Prostate gland (tissue), 2 donors: Measurements from ENCODE around the gene IFIT1B. TPM values are rescaled to one million over a fixed set of nuclear protein-coding genes. Genes with fewer than 3 reads are reported as not detected.
"Not testable (repeated sequence)": the region's sequence is repeated elsewhere in the genome, so short reads cannot be mapped to it uniquely, and the experiment has no call there.

Experiments used
- DNase-seq: peaks from one replicate; pipeline ENCODE4 v3.0.0-alpha.2; 2019; ENCODE audit warnings: low spot score
- H3K27ac ChIP-seq, 2 donors: fragments of 200-600 bp; sonication (generic); 2 replicates each; pipeline ENCODE4 v1.5.1; 2017 to 2019
- H3K27me3 ChIP-seq: fragments of 200-600 bp; sonication (generic); replicated peaks from 2 replicates; pipeline ENCODE4 v1.5.1; 2019; ENCODE audit not compliant: insufficient read depth
- H3K36me3 ChIP-seq, 2 donors: fragments of 200-600 bp; sonication (generic); 1 replicate in 1 of 2; 2 replicates in 1 of 2; pipeline versions ENCODE4 v1.5.1 to v1.8.1; 2017 to 2019
- H3K4me1 ChIP-seq: fragments of 200-600 bp; sonication (generic); replicated peaks from 2 replicates; pipeline ENCODE4 v1.5.1; 2019
- H3K4me3 ChIP-seq, 2 donors: fragments of 200-600 bp; sonication (generic); 2 replicates each; pipeline ENCODE4 v1.5.1; 2017 to 2019
- H3K9me3 ChIP-seq: fragments of 200-600 bp; sonication (generic); 2 replicates; pipeline ENCODE4 v1.5.1; 2017
- POLR2A ChIP-seq: fragments of 450-650 bp; IDR thresholded peaks from one replicate; pipeline ENCODE4 v1.6.1; 2016; ENCODE audit warnings: antibody characterized with exemption, mild to moderate bottlenecking
- POLR2AphosphoS5 ChIP-seq: sonication (generic); formaldehyde crosslinking; IDR thresholded peaks from one replicate; pipeline ENCODE4 v1.6.1; 2017; ENCODE audit warnings: antibody characterized with exemption
- WGBS: methylation state at CpG from one replicate; pipeline ENCODE4 v1.1.5; 2018; 5-methylcytosine and 5-hydroxymethylcytosine counted together
- intact Hi-C: fragments of 100-400 bp; cut with DNase I; formaldehyde crosslinking; loops from one replicate; pipeline ENCODE4 v1.14.2; 2022
- total RNA-seq, 2 donors: library from RNA; depleted of rRNA; stranded (reverse); fragments of >200 nt; gene quantifications; one replicate each; pipeline ENCODE4 v1.1.0, GENCODE V29; 2016
- TF ChIP-seq, protein P1 (sequence below), 4 experiments: fragments of 200-600 bp in 2 of 4; fragments of 450-650 bp in 2 of 4; sonication (generic) in 2 of 4; IDR thresholded peaks; 1 replicate in 3 of 4; 2 replicates in 1 of 4; pipeline ENCODE4 v1.5.1; 2016 to 2019; ENCODE audit warnings: antibody characterized with exemption in 4 of 4, mild to moderate bottlenecking in 2 of 4, moderate library complexity in 2 of 4

Gene IFIT1B
- total RNA-seq, 2 donors from 2014 or later = not detected

DNA sequence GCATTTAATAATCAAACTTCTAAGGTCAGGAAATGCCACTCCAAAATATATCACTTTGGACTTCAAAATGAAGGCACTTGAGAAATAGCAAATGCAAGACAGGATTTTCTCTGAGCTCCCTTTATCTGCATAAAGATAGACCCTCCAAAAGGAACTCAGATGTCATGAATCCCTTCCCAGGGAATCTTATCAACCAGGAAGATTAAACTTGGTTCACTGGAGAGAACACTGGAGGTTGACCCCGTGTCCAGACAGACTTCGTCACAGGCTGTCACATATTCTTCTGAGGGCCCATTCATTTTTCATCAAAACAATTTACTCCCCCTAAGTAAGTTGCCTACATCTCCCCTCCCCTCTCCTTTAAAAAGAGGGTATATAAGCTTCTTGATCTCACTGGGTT, 28.9 kb upstream of the IFIT1B start:
- Histone ChIP-seq H3K4me1 (no peaks in the 10 kb centered on the region), H3K36me3 (no peaks in the 10 kb centered on the region), H3K4me3 (no peak overlapping the region), H3K9me3 (no peaks in the 10 kb centered on the region), H3K27me3 (no peaks in the 10 kb centered on the region), H3K27ac (no peak overlapping the region)
- 79% methylated on average over 2 of the region's 2 CpGs for WGBS
- DNase-seq = no peak
- TF ChIP-seq POLR2A = no peak
- TF ChIP-seq, protein P1, sequence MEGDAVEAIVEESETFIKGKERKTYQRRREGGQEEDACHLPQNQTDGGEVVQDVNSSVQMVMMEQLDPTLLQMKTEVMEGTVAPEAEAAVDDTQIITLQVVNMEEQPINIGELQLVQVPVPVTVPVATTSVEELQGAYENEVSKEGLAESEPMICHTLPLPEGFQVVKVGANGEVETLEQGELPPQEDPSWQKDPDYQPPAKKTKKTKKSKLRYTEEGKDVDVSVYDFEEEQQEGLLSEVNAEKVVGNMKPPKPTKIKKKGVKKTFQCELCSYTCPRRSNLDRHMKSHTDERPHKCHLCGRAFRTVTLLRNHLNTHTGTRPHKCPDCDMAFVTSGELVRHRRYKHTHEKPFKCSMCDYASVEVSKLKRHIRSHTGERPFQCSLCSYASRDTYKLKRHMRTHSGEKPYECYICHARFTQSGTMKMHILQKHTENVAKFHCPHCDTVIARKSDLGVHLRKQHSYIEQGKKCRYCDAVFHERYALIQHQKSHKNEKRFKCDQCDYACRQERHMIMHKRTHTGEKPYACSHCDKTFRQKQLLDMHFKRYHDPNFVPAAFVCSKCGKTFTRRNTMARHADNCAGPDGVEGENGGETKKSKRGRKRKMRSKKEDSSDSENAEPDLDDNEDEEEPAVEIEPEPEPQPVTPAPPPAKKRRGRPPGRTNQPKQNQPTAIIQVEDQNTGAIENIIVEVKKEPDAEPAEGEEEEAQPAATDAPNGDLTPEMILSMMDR (IDR thresholded peaks at IDR 0.05) = no peak
- intact Hi-C loops = no loop called here

DNA sequence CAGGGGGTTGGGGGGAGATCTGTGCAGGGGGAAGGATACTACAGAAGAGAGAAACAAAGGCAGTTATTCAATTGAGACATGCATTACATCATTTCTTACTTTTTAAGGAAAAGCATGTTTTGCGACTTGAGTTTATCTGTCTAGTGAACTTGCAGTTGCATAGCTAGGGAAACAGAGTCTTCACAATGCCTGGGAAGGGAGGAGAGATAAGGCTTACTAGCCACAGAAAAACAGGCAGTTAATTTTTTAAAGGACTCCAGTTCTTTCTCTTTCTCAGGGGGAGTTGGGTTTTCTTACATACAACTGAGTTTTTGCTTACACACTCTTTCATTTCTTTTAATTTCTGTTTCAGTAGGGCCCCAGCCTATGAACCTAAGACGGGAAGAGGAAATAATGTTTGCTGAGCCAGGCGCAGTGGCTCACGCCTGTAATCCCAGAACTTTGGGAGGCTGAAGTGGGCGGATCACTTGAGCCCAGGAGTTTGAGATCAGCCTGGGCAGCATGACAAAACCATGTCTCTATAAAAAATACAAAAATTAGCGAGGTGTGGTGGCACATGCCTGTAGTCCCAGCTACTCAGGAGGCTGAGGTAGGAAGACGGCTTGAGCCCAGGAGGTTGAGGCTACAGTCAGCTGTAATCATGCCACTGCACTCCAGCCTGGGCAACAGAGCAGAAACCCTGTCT, 27.1 kb upstream of the IFIT1B start:
- H3K4me3 ChIP-seq, H3K36me3 ChIP-seq, H3K9me3 ChIP-seq, H3K4me1 ChIP-seq, intact Hi-C loops, H3K27me3 ChIP-seq: not testable (repeated sequence)
- peak overlapping the region; percentile 59 to 63 for H3K27ac ChIP-seq
- peak; percentile 41 for TF ChIP-seq POLR2AphosphoS5
- 17% methylated on average over 7 of the region's 7 CpGs for WGBS
- DNase-seq = peak; percentile 26

DNA sequence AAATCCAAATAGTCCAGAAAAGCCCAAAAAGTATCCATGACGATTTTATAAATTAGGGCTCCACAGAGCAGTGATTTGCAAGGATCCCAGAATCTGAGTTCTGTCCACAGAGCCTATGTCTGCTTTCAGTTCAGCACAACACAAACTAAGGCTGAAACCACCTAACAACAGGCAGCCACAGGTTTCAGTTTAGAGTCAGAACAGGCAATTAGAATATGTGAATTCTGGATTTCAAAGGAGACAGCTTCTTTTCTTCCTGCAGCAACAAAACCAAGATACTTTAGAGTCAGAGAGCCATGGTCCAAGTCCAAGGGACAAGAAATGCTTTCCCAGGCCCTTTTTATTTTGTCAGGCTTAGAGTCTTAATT, 26.5 kb upstream of the IFIT1B start:
- Histone ChIP-seq H3K9me3 (no peaks in the 10 kb centered on the region), H3K4me1 (no peaks in the 10 kb centered on the region), H3K27me3 (no peaks in the 10 kb centered on the region), H3K36me3 (no peaks in the 10 kb centered on the region), H3K4me3 (no peak overlapping the region), H3K27ac (peak overlapping the region; percentile 59 to 63)
- no peak for TF ChIP-seq POLR2A
- TF ChIP-seq, protein P1 (IDR thresholded peaks at IDR 0.05) = no peak
- TF ChIP-seq POLR2AphosphoS5 = no peak
- intact Hi-C loops = no loop called here
- DNase-seq = no peak
- WGBS = 27% methylated on average over 1 of the region's 1 CpG

- DNase-seq = no peak
These were observed 25.9 kb upstream of the IFIT1B start for GRCh38 chr10:89351780-89352597.

GRCh38 chr10:89352802-89353201, 25.1 kb upstream of the IFIT1B start:
- no peak for DNase-seq
- H3K9me3 ChIP-seq = no peaks in the 10 kb centered on the region
- H3K27ac ChIP-seq = no peak overlapping the region
- no peaks in the 10 kb centered on the region for H3K27me3 ChIP-seq
- no peak overlapping the region for H3K4me3 ChIP-seq
- intact Hi-C loops = no loop called here
- H3K36me3 ChIP-seq = no peaks in the 10 kb centered on the region
- TF ChIP-seq, protein P1 (IDR thresholded peaks at IDR 0.05) = no peak
- TF ChIP-seq POLR2AphosphoS5 = no peak
- no peak for TF ChIP-seq POLR2A
- H3K4me1 ChIP-seq = no peaks in the 10 kb centered on the region
- 87% methylated on average over 4 of the region's 4 CpGs for WGBS

More at GRCh38 chr10:89351780-89352597, 25.9 kb upstream of the IFIT1B start:
- intact Hi-C loops = no loop called here
- Histone ChIP-seq H3K4me3 (no peak overlapping the region), H3K9me3 (no peaks in the 10 kb centered on the region), H3K36me3 (no peaks in the 10 kb centered on the region), H3K27ac (peak overlapping the region; percentile 59 to 63), H3K27me3 (no peaks in the 10 kb centered on the region), H3K4me1 (no peaks in the 10 kb centered on the region)
- TF ChIP-seq POLR2AphosphoS5 = peak; percentile 13
- TF ChIP-seq, protein P1 (IDR thresholded peaks at IDR 0.05) = no peak
- TF ChIP-seq POLR2A = no peak
- WGBS = 36% methylated on average over 12 of the region's 12 CpGs
